ENCODE data around the gene SLC25A5. TPM values are rescaled to one million over a fixed set of nuclear protein-coding genes. Genes with fewer than 3 reads are reported as not detected.
A peak's percentile ranks its signal among the peaks of the same experiment; 100 is the strongest.
"Not testable (repeated sequence)": the region's sequence is repeated elsewhere in the genome, so short reads cannot be mapped to it uniquely, and the experiment has no call there.

SLC25A5 gene
- total and polyA plus RNA-seq, 2 experiments from 2014 or later = 104 to 150 TPM

GRCh38 chrX:119488749-119489148, 20.5 kb downstream of the SLC25A5 start:
- Histone ChIP-seq H3K36me3 (ENCODE audit: low read depth) (no peaks in the 10 kb centered on the region), H3K79me2 (ENCODE audit: insufficient read depth) (no peaks in the 10 kb centered on the region), H3K9me3 (ENCODE audit: low read depth) (no peaks in the 10 kb centered on the region), H3K4me2 (ENCODE audit: unreplicated experiment) (no peak overlapping the region), H3K27me3 (replicated peaks; ENCODE audit: insufficient read depth) (no peaks in the 10 kb centered on the region), H3K4me1 (ENCODE audit: insufficient read depth) (no peaks in the 10 kb centered on the region), H3F3A (ENCODE audit: insufficient read depth) (no peaks in the 10 kb centered on the region), H3K4me3 (no peak overlapping the region), H2AFZ (no peak overlapping the region; the same call in 1 of the 2 replicates), H3K9me2 (ENCODE audit: insufficient read depth) (no peaks in the 10 kb centered on the region), H3K27ac (no peak overlapping the region), H3K9ac (no peak overlapping the region), H4K20me1 (ENCODE audit: insufficient read depth) (no peaks in the 10 kb centered on the region)
- 1 to 3% methylated on average over 8 of the region's 8 CpGs for WGBS, 2 experiments (ENCODE audit: low coverage in 1 of 2, low lambda C conversion rate in 2 of 2, missing lambda C conversion rate in 2 of 2)
- TF ChIP-seq EZH2phosphoT487 (IDR thresholded peaks at IDR 0.05; ENCODE audit: insufficient read depth, low read depth) = no peak
- no peak for TF ChIP-seq EZH2 (IDR thresholded peaks at IDR 0.05; ENCODE audit: insufficient read depth, poor library complexity, severe bottlenecking)
- DNase-seq = peak; percentile 64
- in situ Hi-C loops (cut with MboI) = no loop called here

GRCh38 chrX:119489212-119490074, 21.2 kb downstream of the SLC25A5 start:
- no peaks in the 10 kb centered on the region for H3K9me2 ChIP-seq (ENCODE audit: insufficient read depth)
- no peak overlapping the region for H3K27ac ChIP-seq
- no peak overlapping the region for H2AFZ ChIP-seq
- no peak overlapping the region for H3K9ac ChIP-seq
- H3K4me1 ChIP-seq (ENCODE audit: insufficient read depth) = no peaks in the 10 kb centered on the region
- no peak overlapping the region for H3K4me3 ChIP-seq
- H3K27me3 ChIP-seq (replicated peaks; ENCODE audit: insufficient read depth) = no peaks in the 10 kb centered on the region
- no peaks in the 10 kb centered on the region for H4K20me1 ChIP-seq (ENCODE audit: insufficient read depth)
- no peak for DNase-seq
- no peak for TF ChIP-seq EZH2phosphoT487 (IDR thresholded peaks at IDR 0.05; ENCODE audit: insufficient read depth, low read depth)
- TF ChIP-seq EZH2 (IDR thresholded peaks at IDR 0.05; ENCODE audit: insufficient read depth, poor library complexity, severe bottlenecking) = no peak
- H3K79me2 ChIP-seq (ENCODE audit: insufficient read depth) = no peaks in the 10 kb centered on the region
- in situ Hi-C loops (cut with MboI) = no loop called here
- no peak overlapping the region for H3K4me2 ChIP-seq (ENCODE audit: unreplicated experiment)
- H3K36me3 ChIP-seq (ENCODE audit: low read depth) = no peaks in the 10 kb centered on the region
- no peaks in the 10 kb centered on the region for H3K9me3 ChIP-seq (ENCODE audit: low read depth)
- WGBS, 2 experiments (ENCODE audit: low coverage in 1 of 2, low lambda C conversion rate in 2 of 2, missing lambda C conversion rate in 2 of 2) = 61 to 70% methylated on average over 12 to 13 of the region's 13 CpGs
- no peaks in the 10 kb centered on the region for H3F3A ChIP-seq (ENCODE audit: insufficient read depth)

GRCh38 chrX:119492463-119492862, 24.2 kb downstream of the SLC25A5 start:
- no peak for TF ChIP-seq EZH2phosphoT487 (IDR thresholded peaks at IDR 0.05; ENCODE audit: insufficient read depth, low read depth)
- TF ChIP-seq EZH2 (IDR thresholded peaks at IDR 0.05; ENCODE audit: insufficient read depth, poor library complexity, severe bottlenecking) = no peak
- in situ Hi-C loops (cut with MboI) = no loop called here
- Histone ChIP-seq H3K9me2 (ENCODE audit: insufficient read depth) (no peaks in the 10 kb centered on the region), H3K9ac (no peak overlapping the region), H3K79me2 (ENCODE audit: insufficient read depth) (no peaks in the 10 kb centered on the region), H4K20me1 (ENCODE audit: insufficient read depth) (no peaks in the 10 kb centered on the region), H3K4me2 (ENCODE audit: unreplicated experiment) (no peak overlapping the region), H3K27me3 (replicated peaks; ENCODE audit: insufficient read depth) (no peaks in the 10 kb centered on the region), H2AFZ (no peak overlapping the region), H3K4me1 (ENCODE audit: insufficient read depth) (no peaks in the 10 kb centered on the region), H3K4me3 (no peak overlapping the region), H3K27ac (no peak overlapping the region), H3K9me3 (ENCODE audit: low read depth) (no peaks in the 10 kb centered on the region), H3K36me3 (ENCODE audit: low read depth) (no peaks in the 10 kb centered on the region), H3F3A (ENCODE audit: insufficient read depth) (no peaks in the 10 kb centered on the region)
- 89% methylated on average over 2 of the region's 2 CpGs; no CpG with 5 or more reads in 1 of the 2 experiments for WGBS, 2 experiments (ENCODE audit: low coverage in 1 of 2, low lambda C conversion rate in 2 of 2, missing lambda C conversion rate in 2 of 2)
- no peak for DNase-seq

GRCh38 chrX:119493851-119494495, 25.7 kb downstream of the SLC25A5 start:
- H3K9ac ChIP-seq; in situ Hi-C loops (cut with MboI); H4K20me1 ChIP-seq (ENCODE audit: insufficient read depth); H3K4me1 ChIP-seq (ENCODE audit: insufficient read depth); H3K27ac ChIP-seq; H3K9me3 ChIP-seq (ENCODE audit: low read depth); H3K4me2 ChIP-seq (ENCODE audit: unreplicated experiment); H3F3A ChIP-seq (ENCODE audit: insufficient read depth); DNase-seq; H3K4me3 ChIP-seq; H3K27me3 ChIP-seq (replicated peaks; ENCODE audit: insufficient read depth); H3K36me3 ChIP-seq (ENCODE audit: low read depth); H3K9me2 ChIP-seq (ENCODE audit: insufficient read depth); H3K79me2 ChIP-seq (ENCODE audit: insufficient read depth); H2AFZ ChIP-seq: not testable (repeated sequence)
- WGBS, 2 experiments (ENCODE audit: low coverage in 1 of 2, low lambda C conversion rate in 2 of 2, missing lambda C conversion rate in 2 of 2) = 98 to 99% methylated on average over 8 to 10 of the region's 10 CpGs
